Nephron (organoid): Measurements from ENCODE around the gene CKB.

Experiments
- H3K27ac Mint-ChIP-seq, 3 experiments: 2 replicates each; pipeline ENCODE4 v1.8.0; 2020; ENCODE audit warnings: mixed read lengths in 3 of 3, mild to moderate bottlenecking in 2 of 3, moderate library complexity in 1 of 3
- H3K27me3 Mint-ChIP-seq: 2 replicates; pipeline ENCODE4 v1.8.0; 2021; ENCODE audit warnings: low read depth, mild to moderate bottlenecking, moderate library complexity, mixed read lengths
- H3K36me3 Mint-ChIP-seq: 2 replicates; pipeline ENCODE4 v1.8.0; 2020; ENCODE audit warnings: low read depth, mixed read lengths
- H3K4me1 Mint-ChIP-seq: 2 replicates; pipeline ENCODE4 v1.8.0; 2020; ENCODE audit warnings: mixed read lengths
- H3K4me3 Mint-ChIP-seq, 3 experiments: 2 replicates each; pipeline ENCODE4 v1.8.0; 2020; ENCODE audit warnings: mild to moderate bottlenecking in 3 of 3, mixed read lengths in 3 of 3, moderate library complexity in 2 of 3
- H3K9me3 Mint-ChIP-seq: 2 replicates; pipeline ENCODE4 v1.8.0; 2020; ENCODE audit warnings: mixed read lengths
- TF ChIP-seq, protein P1 (sequence below), 3 experiments: fragments of 200-600 bp; sonication (generic); IDR thresholded peaks; one replicate each; pipeline ENCODE4 v1.5.0; 2021; ENCODE audit warnings: antibody characterized with exemption in 3 of 3; ENCODE audit not compliant: unreplicated experiment in 3 of 3

CKB gene

DNA sequence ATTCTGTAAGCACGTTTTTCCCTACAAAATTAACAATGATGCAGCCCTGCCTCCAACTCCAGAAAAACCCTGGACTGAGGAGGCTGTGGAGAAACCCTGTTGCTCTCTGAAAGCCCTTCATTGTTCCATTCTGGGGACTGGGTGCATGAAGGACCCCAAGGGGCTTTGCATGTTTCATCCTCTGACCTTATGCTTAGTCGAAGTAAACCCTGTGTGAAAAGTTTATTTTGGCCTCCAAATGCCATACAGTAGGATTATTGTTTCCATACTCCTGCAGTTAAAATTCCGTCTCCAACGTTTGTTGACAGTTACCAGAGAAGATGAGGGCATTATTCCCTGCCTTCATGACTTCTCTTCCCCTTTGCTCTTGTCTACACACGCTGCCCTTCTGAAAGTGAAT lies 46.0 kb downstream of the CKB start:
- peaks cover 68% of the 10 kb centered on the region for H3K36me3 Mint-ChIP-seq
- no peak overlapping the region for H3K4me3 Mint-ChIP-seq
- no peaks in the 10 kb centered on the region for H3K27me3 Mint-ChIP-seq
- H3K9me3 Mint-ChIP-seq, result no peaks in the 10 kb centered on the region
- TF ChIP-seq, protein P1, sequence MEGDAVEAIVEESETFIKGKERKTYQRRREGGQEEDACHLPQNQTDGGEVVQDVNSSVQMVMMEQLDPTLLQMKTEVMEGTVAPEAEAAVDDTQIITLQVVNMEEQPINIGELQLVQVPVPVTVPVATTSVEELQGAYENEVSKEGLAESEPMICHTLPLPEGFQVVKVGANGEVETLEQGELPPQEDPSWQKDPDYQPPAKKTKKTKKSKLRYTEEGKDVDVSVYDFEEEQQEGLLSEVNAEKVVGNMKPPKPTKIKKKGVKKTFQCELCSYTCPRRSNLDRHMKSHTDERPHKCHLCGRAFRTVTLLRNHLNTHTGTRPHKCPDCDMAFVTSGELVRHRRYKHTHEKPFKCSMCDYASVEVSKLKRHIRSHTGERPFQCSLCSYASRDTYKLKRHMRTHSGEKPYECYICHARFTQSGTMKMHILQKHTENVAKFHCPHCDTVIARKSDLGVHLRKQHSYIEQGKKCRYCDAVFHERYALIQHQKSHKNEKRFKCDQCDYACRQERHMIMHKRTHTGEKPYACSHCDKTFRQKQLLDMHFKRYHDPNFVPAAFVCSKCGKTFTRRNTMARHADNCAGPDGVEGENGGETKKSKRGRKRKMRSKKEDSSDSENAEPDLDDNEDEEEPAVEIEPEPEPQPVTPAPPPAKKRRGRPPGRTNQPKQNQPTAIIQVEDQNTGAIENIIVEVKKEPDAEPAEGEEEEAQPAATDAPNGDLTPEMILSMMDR (IDR thresholded peaks at IDR 0.05; ENCODE audit: unreplicated experiment in 3 of 3), result no peak
- no peaks in the 10 kb centered on the region for H3K4me1 Mint-ChIP-seq
- H3K27ac Mint-ChIP-seq, result no peak overlapping the region

DNA sequence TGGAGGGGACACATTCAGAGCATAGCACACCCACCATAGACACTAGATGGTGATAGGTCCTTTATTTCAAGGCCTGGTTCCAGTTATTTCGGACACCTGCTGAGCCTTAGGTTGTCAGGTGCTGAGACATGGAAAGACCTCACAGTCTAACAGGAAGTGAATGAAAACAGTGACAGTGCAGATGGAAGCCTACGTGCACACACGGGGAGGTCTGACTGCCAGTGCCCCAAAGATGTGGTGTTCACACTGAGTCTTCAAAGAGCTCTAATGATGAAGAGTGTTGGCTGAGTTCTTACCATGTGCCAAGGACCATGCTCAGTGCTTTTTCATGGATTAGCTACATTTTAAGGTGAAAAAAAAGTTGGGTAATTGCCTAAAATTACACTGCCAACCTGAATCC lies 46.6 kb downstream of the CKB start:
- Mint-ChIP-seq H3K27ac (no peak overlapping the region), H3K4me1 (no peaks in the 10 kb centered on the region), H3K27me3 (no peaks in the 10 kb centered on the region), H3K36me3 (peaks cover 66% of the 10 kb centered on the region), H3K9me3 (no peaks in the 10 kb centered on the region), H3K4me3 (no peak overlapping the region)
- TF ChIP-seq, protein P1 (IDR thresholded peaks at IDR 0.05; ENCODE audit: unreplicated experiment in 3 of 3), result no peak

DNA sequence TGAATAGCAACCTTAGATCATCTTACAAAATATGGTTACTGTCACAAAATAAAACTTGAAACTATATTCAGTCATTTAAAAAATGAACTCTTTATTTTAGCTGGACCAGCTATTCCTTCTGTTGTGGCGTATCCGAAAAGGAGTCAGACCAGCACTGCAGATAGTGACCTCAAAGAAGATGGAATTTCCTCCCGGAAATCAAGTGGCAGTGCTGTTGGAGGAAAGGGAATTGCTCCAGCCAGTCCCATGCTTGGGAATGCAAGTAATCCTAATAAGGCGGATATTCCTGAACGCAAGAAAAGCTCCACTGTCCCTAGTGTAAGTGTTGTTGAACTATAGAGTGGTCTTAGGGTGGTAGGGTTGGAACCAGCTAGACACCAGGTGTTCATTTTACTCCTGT lies 47.7 kb downstream of the CKB start:
- TF ChIP-seq, protein P1 (IDR thresholded peaks at IDR 0.05; ENCODE audit: unreplicated experiment in 3 of 3), result no peak
- no peaks in the 10 kb centered on the region for H3K27me3 Mint-ChIP-seq
- no peaks in the 10 kb centered on the region for H3K9me3 Mint-ChIP-seq
- peaks cover 66% of the 10 kb centered on the region for H3K36me3 Mint-ChIP-seq
- no peak overlapping the region for H3K27ac Mint-ChIP-seq
- H3K4me1 Mint-ChIP-seq, result no peaks in the 10 kb centered on the region
- no peak overlapping the region for H3K4me3 Mint-ChIP-seq

DNA sequence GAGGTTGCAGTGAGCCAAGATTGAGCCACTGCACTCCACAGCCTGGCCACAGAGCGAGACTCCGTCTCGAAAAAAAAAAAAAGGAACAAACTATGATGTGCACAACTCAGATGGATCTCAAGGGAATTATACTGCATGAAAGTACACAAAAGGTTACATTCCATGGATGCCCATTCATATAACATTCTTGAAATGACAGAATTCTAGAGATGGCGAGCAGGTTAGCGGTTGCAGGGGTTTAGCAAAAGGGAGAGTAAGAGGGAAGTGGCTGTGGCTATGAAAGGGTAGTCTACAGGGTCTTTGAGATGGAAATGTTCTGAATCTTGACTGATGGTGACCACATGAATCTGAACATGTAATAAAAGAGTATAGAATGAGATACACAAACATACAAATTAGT lies 49.7 kb downstream of the CKB start:
- H3K9me3 Mint-ChIP-seq, result no peaks in the 10 kb centered on the region
- H3K4me3 Mint-ChIP-seq, result no peak overlapping the region
- H3K27ac Mint-ChIP-seq, result peak overlapping the region in 2 of 3 experiments; percentile 26 to 38
- H3K4me1 Mint-ChIP-seq, result no peaks in the 10 kb centered on the region
- H3K36me3 Mint-ChIP-seq, result peaks cover 61% of the 10 kb centered on the region
- TF ChIP-seq, protein P1 (IDR thresholded peaks at IDR 0.05; ENCODE audit: unreplicated experiment in 3 of 3), result no peak
- no peaks in the 10 kb centered on the region for H3K27me3 Mint-ChIP-seq
